Calu3 (cell line): ENCODE data around the gene NPHS1. TPM values are rescaled to one million over a fixed set of nuclear protein-coding genes. Genes with fewer than 3 reads are reported as not detected.

Source experiments
- BruUV-seq: library from RNA; stranded (reverse); fragments of 400-500 nt; replicated peaks from 2 replicates; lab custom pipeline; 2021; lab: Mats Ljungman, UMichigan
- CTCF ChIA-PET: fragments of 300-600 bp; sonication (Branson Sonifier 250); formaldehyde crosslinking; loops from one replicate; lab custom pipeline; 2022; ENCODE audit warnings: antibody characterized with exemption; lab: Charles Lee
- DNase-seq: peaks from one replicate; pipeline ENCODE4 v3.0.0; 2022
- H3K27ac Mint-ChIP-seq: one replicate; pipeline ENCODE4 v1.8.0; 2022; ENCODE audit warnings: mixed read lengths; ENCODE audit not compliant: unreplicated experiment
- H3K27me3 Mint-ChIP-seq: one replicate; pipeline ENCODE4 v1.8.0; 2022; ENCODE audit warnings: mixed read lengths; ENCODE audit not compliant: unreplicated experiment
- H3K36me3 Mint-ChIP-seq: one replicate; pipeline ENCODE4 v1.8.0; 2022; ENCODE audit warnings: mild to moderate bottlenecking, moderate library complexity, mixed read lengths; ENCODE audit not compliant: insufficient read depth, unreplicated experiment
- H3K4me1 Mint-ChIP-seq: one replicate; pipeline ENCODE4 v1.8.0; 2022; ENCODE audit warnings: mild to moderate bottlenecking, low read depth, mixed read lengths; ENCODE audit not compliant: unreplicated experiment
- H3K4me3 Mint-ChIP-seq: one replicate; pipeline ENCODE4 v1.8.0; 2022; ENCODE audit warnings: mild to moderate bottlenecking, low read depth, moderate library complexity, mixed read lengths; ENCODE audit not compliant: unreplicated experiment
- H3K9me3 Mint-ChIP-seq: one replicate; pipeline ENCODE4 v1.8.0; 2022; ENCODE audit warnings: low read depth, mixed read lengths; ENCODE audit not compliant: unreplicated experiment
- CTCF ChIP-seq: fragments of 200-600 bp; IDR thresholded peaks from one replicate; pipeline ENCODE4 v1.8.0; 2022; ENCODE audit warnings: antibody characterized with exemption; ENCODE audit not compliant: unreplicated experiment
- intact Hi-C: fragments of 100-400 bp; cut with micrococcal nuclease; formaldehyde crosslinking; loops from one replicate; pipeline ENCODE4 v1.10.0; 2022; ENCODE audit not compliant: unreplicated experiment
- total RNA-seq: library from RNA; stranded (reverse); gene quantifications from 2 replicates; pipeline ENCODE4 v1.2.3, GENCODE V29; 2022

NPHS1 gene
- total RNA-seq, 1 experiment from 2014 or later: not detected

GRCh38 chr19:35859414-35859813 is 7.1 kb upstream of the NPHS1 start:
- CTCF ChIA-PET: interaction anchor here (0.9 to 1.0 kb wide), 2 partner anchors 72 to 115 kb away, joined by 3 read pairs; no protein-coding TSS in a partner anchor
- TF ChIP-seq CTCF: no peak
- H3K9me3 Mint-ChIP-seq: no peaks in the 10 kb centered on the region
- intact Hi-C loops: no loop called here
- no peak overlapping the region for H3K4me3 Mint-ChIP-seq
- peaks cover 32% of the 10 kb centered on the region for H3K4me1 Mint-ChIP-seq
- no peak overlapping the region for H3K27ac Mint-ChIP-seq
- BruUV-seq: no TSS peak
- peaks cover 92% of the 10 kb centered on the region for H3K27me3 Mint-ChIP-seq
- peaks cover 5% of the 10 kb centered on the region for H3K36me3 Mint-ChIP-seq
- no peak for DNase-seq

GRCh38 chr19:35858311-35858710 is 6.0 kb upstream of the NPHS1 start:
- no peak for TF ChIP-seq CTCF
- Mint-ChIP-seq H3K36me3 (peaks cover 5% of the 10 kb centered on the region), H3K27ac (no peak overlapping the region), H3K4me3 (no peak overlapping the region), H3K27me3 (peaks cover 99% of the 10 kb centered on the region), H3K9me3 (no peaks in the 10 kb centered on the region), H3K4me1 (peaks cover 34% of the 10 kb centered on the region)
- CTCF ChIA-PET: no interaction called here
- DNase-seq: no peak
- intact Hi-C loops: no loop called here
- no TSS peak for BruUV-seq

DNA sequence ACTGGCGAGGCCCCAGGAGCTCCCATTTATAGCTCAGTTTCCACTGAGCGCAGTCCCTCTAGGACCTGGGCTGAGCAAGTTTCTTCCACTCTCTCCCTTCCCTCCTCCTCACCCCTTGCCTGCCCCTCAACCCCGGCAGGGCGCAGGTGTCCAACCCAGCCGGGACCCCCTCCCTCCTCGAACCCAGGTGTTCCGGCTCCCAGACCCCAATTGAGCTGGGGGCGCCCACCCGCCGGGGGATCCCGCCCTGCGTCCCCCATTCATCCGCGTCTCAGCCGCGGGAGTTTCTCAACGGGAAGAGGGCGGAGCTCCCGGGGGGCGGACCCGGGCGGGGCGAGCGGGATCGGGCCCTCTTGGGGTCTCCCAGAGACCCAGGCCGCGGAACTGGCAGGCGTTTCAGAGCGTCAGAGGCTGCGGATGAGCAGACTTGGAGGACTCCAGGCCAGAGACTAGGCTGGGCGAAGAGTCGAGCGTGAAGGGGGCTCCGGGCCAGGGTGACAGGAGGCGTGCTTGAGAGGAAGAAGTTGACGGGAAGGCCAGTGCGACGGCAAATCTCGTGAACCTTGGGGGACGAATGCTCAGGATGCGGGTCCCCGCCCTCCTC is 4.3 kb upstream of the NPHS1 start, which contains the start of gene KIRREL2:
Gene KIRREL2 (plus strand): TSS at position 366 of the 604 bp plus-strand sequence. CDS start 209 bp downstream, at position 575.
- BruUV-seq: no TSS peak
- Mint-ChIP-seq H3K4me3 (peak within 1 kb of the TSS; percentile 63), H3K36me3 (peaks cover 5% of the 10 kb centered on the region), H3K27ac (no peak within 1 kb of the TSS), H3K4me1 (peaks cover 34% of the 10 kb centered on the region), H3K9me3 (no peaks in the 10 kb centered on the region), H3K27me3 (peaks cover 100% of the 10 kb centered on the region)
- CTCF ChIA-PET: interaction anchor here (0.6 to 1.3 kb wide), 5 partner anchors 11 to 543 kb away, joined by 3 to 4 read pairs (median 3); partner anchors contain the start of genes APLP1, PSENEN and U2AF1L4
- intact Hi-C loops: no loop called here
- peak; percentile 36 for DNase-seq
- TF ChIP-seq CTCF: no peak

DNA sequence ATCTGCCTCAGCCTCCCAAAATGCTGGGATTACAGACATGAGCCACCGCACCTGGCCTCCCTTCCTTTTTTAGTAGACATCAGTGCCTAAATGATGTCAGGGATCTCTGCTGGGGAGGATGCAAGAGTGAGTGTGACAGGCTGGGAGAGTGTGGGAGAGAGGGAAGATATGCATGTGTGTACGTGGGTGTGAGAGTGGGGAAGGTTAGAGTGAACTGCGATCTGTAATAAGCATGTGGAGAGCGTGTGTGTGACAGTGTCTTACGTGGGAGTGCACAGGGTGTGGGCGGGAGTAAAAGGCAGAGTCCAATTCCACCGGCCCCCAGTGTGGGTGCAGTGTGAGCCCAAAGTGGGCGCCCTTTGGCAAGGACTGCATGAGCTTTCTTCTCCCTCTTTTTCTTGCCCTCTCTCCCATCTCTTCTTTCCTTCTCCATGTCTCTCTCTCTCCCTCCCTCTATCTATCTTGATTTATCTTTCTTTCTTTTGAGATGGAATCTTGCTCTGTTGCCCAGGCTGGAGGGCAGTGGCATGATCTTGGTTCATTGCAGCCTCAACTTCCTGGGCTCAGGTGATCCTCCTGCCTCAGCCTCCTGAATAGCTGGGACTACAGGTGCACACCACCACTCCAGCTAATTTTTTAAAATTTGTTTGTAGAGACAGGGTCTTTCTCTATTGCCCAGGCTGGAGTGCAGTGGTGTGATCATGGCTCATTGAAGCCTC is 893 bp upstream of the NPHS1 start:
- Mint-ChIP-seq H3K4me3 (no peak overlapping the region), H3K36me3 (no peaks in the 10 kb centered on the region), H3K27me3 (peaks cover 100% of the 10 kb centered on the region), H3K4me1 (peaks cover 8% of the 10 kb centered on the region), H3K9me3 (no peaks in the 10 kb centered on the region), H3K27ac (no peak overlapping the region)
- no peak for DNase-seq
- TF ChIP-seq CTCF: no peak
- no TSS peak for BruUV-seq
- intact Hi-C loops: no loop called here
- CTCF ChIA-PET: interaction anchor here (0.6 to 0.9 kb wide), 2 partner anchors 146 to 590 kb away, joined by 3 to 4 read pairs; no protein-coding TSS in a partner anchor
